HG03139 (cell line): ENCODE results near the gene HECW1.
A peak's percentile ranks its signal among the peaks of the same experiment; 100 is the strongest.
"Not testable (repeated sequence)": the region's sequence is repeated elsewhere in the genome, so short reads cannot be mapped to it uniquely, and the experiment has no call there.

Experiments
- ATAC-seq: cut with Tn5 transposase; IDR thresholded peaks from one replicate; pipeline ENCODE4 v1.9.1; 2021; ENCODE audit not compliant: unreplicated experiment

The HECW1 gene

GRCh38 chr7:43560742-43561330 lies 448.4 kb downstream of the HECW1 start:
- no peak for ATAC-seq

DNA sequence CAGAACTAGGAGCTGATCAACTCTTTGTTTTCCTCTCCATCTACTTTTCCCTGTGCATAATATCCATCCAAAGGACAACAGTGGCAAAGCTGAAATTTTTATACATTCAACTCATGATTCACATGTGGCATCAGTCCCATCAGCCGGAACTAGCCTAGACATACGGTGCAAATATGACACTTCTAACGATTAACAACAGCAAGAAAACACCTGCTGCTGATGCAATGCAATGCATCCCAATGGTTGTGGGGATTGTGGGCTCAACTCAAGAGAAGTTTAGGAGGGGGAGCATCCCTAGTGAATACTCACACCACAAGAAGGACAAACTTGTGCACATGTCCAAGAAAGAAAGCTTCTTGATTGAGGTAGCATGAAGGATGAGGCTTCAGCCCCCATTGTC lies 449.9 kb downstream of the HECW1 start:
- no peak for ATAC-seq

- ATAC-seq = no peak
Observed at GRCh38 chr7:43565786-43566185, 453.3 kb downstream of the HECW1 start.

GRCh38 chr7:43568529-43568928 lies 456.1 kb downstream of the HECW1 start:
- no peak for ATAC-seq

DNA sequence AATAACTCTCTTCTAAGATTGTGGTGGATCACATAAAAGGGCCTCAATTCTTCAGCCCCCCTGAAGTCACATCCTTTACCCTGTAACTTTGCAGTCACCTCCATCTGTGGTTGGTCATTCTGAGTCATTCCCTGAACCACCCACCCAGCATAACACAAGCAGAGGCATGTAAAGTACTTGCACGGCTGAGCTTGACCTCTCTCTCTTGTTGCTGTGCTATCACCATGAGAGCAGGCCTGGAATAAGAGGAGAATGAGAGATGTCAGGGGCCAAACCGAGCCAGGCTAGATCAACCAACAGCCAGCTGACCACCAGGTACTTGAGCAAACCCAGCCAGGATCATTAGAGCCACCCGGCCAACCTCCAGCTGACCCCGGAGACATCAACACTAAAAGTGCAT lies 457.0 kb downstream of the HECW1 start:
- ATAC-seq = peak; percentile 53

DNA sequence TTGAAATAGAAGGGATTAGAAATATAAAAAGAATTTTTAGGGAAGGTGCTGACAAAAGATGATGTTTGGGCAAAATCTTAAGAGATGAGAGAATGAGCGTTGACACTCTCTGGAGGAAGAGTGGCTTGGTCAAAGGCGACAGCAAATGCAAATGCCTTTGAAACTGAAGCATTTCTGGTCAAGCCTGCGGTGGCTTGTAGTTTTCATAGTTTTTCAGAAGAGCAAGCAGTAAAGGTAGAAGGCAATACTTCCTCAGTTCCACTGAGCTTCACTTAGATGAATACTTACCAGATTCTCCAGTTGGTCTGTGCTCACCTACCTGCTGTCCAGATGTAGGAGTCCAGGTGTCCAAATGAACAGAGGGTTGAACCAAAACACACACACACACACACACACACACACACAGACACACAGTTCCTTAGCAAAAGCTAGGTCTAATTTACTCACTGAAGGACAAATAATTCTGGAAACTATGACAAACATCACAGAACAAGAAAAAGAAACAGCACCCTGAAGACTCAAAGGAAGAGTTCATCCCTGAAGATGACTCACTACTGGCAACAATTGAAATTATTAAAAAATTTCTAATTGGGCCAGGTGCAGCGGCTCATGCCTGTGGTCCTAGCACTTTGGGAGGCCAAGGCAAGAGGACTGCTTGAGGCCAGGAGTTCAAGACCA lies 458.4 kb downstream of the HECW1 start:
- no peak for ATAC-seq

GRCh38 chr7:43572516-43573049 lies 460.1 kb downstream of the HECW1 start:
- ATAC-seq = no peak

- ATAC-seq = not testable (repeated sequence)
Observed at GRCh38 chr7:43573832-43574231, 461.4 kb downstream of the HECW1 start.

- no peak for ATAC-seq
Observed at GRCh38 chr7:43575506-43575905, 463.1 kb downstream of the HECW1 start.

- no peak for ATAC-seq
Observed at GRCh38 chr7:43576241-43576640, 463.8 kb downstream of the HECW1 start.

- ATAC-seq = no peak
Observed at GRCh38 chr7:43577485-43577951, 465.1 kb downstream of the HECW1 start.

DNA sequence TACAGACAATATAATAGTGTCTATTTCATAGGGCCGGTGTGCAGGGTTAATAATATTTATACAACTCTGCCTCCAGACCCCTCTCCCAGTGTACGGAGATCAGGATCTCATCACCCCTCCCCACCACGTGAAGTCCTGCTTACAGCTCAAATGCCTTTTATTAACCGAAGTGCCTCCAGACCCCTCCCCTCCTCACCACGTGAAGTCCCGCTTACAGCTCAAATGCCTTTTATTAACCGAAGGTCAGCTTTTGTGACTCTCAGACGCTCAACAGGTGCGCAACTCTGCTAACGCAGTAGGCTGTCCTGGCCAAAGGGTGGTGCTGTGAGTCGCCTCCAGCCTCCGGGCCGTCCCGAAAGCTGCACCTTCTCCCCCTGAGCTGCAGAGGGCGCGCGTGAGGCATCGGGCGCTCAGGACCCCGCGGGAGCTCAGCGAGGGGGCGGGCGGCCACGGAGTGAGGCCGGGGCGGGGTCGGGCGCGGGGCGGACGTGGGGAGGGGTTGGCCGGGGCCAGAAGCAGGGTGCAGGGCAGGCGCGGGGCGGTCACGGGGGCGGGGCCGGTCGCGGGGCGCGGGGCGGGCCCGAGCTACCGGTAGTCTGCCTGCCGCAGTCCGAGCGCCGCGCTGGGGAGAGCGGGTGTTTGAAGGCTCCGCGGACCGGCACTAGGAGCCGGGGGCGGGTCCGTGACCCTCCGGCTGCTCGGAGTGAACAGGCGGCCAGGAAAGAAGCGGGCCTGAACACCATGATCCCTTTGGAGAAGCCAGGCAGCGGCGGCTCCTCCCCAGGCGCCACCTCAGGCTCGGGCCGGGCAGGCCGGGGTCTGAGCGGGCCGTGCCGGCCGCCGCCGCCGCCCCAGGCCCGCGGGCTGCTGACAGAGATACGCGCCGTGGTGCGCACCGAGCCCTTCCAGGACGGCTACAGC lies 470.3 kb downstream of the HECW1 start, which contains the start of gene STK17A:
Gene STK17A (plus strand): TSS at position 606 of the 921 bp plus-strand sequence. CDS start 136 bp downstream, at position 742.
- peak; percentile 67 for ATAC-seq

- peak; percentile 21 for ATAC-seq
Observed at GRCh38 chr7:43583424-43584194, 471.2 kb downstream of the HECW1 start.

DNA sequence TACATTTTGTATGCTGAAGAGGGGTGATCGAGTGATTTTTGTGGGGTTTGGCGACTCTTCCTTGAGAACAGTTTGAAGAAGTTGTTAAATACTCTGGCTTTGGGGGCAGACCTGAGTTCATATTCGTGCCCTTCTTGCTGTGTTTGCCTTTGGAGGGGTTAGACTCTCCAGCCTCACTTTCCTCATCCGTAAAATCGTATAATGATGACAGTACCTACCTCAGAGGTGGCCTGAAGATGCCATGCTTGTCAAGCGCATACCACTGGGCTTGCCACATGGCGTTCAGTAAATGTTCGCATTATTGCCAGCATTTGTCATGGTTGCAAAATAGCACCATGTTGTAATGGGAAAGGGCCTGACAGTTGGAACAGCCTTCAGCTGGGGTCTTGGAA lies 471.7 kb downstream of the HECW1 start:
- no peak for ATAC-seq

- not testable (repeated sequence) for ATAC-seq
Observed at GRCh38 chr7:43584733-43585132, 472.3 kb downstream of the HECW1 start.

DNA sequence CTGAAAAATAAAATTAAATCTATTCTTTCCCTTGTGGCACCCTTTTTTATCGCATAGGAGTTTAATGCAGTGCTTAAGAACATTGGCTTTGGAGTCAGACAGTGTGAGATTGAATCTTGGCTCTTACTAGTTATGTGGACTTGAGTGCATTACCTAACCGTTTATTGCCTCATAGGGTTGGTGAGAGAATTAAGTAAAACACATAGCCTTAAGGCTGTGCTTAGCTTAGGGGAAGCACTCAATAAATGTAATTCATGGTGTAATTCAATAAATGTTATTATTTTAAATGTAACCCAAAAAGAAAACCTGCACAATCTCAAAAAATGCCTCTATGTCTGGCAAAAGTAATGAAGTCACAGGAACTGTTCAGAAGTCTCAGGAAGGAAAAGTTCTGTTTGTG lies 473.1 kb downstream of the HECW1 start:
- ATAC-seq = no peak

DNA sequence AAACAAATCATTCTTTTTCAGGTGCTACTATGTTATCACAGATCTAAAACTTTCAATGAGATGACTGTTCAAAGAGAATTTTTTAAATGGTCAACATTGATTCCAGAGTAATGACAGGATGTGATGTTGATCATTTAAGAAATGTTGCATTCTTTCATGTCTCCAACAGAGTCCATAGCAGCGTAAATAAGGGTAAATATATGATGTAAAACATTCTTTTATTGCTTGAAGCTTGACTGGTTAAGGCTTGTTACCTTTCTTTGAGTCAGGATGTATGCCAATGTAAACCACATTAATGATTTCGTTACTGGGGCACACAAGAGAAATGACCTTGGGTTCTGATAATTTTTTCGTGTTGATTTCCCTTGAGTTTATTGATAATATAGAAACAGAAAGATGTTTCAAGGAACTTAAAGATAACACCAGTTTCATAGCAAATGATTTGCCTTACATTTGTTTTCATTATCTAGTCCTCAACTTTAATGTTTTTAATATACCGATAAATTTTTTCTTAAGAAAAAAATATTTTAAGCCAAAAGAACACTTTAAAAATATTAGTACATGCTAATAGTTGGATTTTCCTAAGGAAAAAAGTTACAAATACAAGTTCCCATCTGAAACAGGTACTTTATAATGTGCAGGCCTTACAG lies 473.9 kb downstream of the HECW1 start:
- ATAC-seq = no peak

GRCh38 chr7:43588477-43589132 lies 476.2 kb downstream of the HECW1 start:
- ATAC-seq = no peak

DNA sequence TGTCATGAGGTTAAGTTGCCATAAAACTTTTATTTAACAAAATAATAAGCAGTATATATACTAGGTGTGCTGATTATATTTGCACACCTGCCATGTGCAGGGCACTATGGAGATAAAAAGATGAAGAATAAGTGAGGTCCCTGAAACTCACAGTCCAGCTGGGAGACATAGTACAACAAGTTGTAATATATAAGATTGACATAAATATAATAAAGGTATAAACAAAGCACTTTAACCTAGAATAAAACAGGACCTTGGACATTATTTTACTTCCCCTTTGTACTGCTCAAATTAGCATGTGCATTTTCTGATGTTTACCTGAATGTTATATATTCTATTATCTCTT lies 476.7 kb downstream of the HECW1 start:
- no peak for ATAC-seq

DNA sequence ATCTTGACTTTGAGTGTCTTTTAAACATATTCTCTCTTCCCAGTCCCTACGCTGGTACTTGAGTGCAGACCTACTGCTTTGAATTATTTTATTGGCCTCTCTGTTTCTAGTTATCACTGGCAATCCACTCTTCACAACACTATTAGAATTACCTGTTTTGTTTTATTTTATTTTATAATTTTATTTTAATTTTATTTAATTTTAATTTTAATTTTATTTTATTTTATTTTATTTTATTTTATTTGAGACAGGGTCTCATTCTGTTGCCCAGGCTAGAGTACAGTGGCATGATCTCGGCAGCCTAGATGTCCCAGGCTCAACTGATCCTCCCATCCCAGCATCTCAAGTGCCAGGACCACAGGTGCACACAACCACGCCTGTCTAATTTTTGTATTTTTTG lies 477.3 kb downstream of the HECW1 start:
- ATAC-seq = no peak
